MM.1S (cell line): ENCODE measurements around the gene PLEKHM3.

ENCODE experiments used
- DNase-seq: peaks from one replicate; pipeline ENCODE4 v3.0.0-alpha.2; 2015
- H2AFZ ChIP-seq: fragments of 300-600 bp; sonication (generic); 2 replicates; pipeline ENCODE4 v1.6.0; 2016; ENCODE audit warnings: antibody characterized with exemption, low read length
- H3F3A ChIP-seq: fragments of 300-600 bp; sonication (generic); 2 replicates; pipeline ENCODE4 v1.6.1; 2016; ENCODE audit warnings: mild to moderate bottlenecking, antibody characterized with exemption, low read length, moderate library complexity, mixed read lengths; ENCODE audit not compliant: insufficient read depth
- H3K27ac ChIP-seq: fragments of 300-600 bp; sonication (generic); 2 replicates; pipeline ENCODE4 v1.5.1; 2016; ENCODE audit warnings: mild to moderate bottlenecking, low read length
- H3K27me3 ChIP-seq: fragments of 300-600 bp; sonication (generic); replicated peaks from 2 replicates; pipeline ENCODE4 v1.6.0; 2016; ENCODE audit warnings: low read length; ENCODE audit not compliant: insufficient read depth
- H3K36me3 ChIP-seq: fragments of 300-600 bp; sonication (generic); replicated peaks from 2 replicates; pipeline ENCODE4 v1.6.1; 2016; ENCODE audit warnings: mild to moderate bottlenecking, low read length, mixed read lengths; ENCODE audit not compliant: insufficient read depth
- H3K4me1 ChIP-seq: fragments of 300-600 bp; sonication (generic); 2 replicates; pipeline ENCODE4 v1.6.1; 2016; ENCODE audit warnings: low read length, mixed read lengths
- H3K4me2 ChIP-seq: fragments of 300-600 bp; sonication (generic); 2 replicates; pipeline ENCODE4 v1.6.0; 2016; ENCODE audit warnings: low read depth, low read length
- H3K4me3 ChIP-seq: fragments of 300-600 bp; sonication (generic); 2 replicates; pipeline ENCODE4 v1.5.1; 2016; ENCODE audit warnings: low read length, mixed read lengths
- H3K79me2 ChIP-seq: fragments of 300-600 bp; sonication (generic); 2 replicates; pipeline ENCODE4 v1.6.1; 2016; ENCODE audit warnings: mixed run types, low read length, mixed read lengths
- H3K9ac ChIP-seq: fragments of 300-600 bp; sonication (generic); 2 replicates; pipeline ENCODE4 v1.6.1; 2016; ENCODE audit warnings: low read length, mixed read lengths
- H3K9me2 ChIP-seq: fragments of 300-600 bp; sonication (generic); replicated peaks from 2 replicates; pipeline ENCODE4 v1.6.1; 2016; ENCODE audit warnings: mild to moderate bottlenecking, low read length, mixed read lengths; ENCODE audit not compliant: insufficient read depth
- H3K9me3 ChIP-seq: fragments of 300-600 bp; sonication (generic); replicated peaks from 2 replicates; pipeline ENCODE4 v1.6.1; 2016; ENCODE audit warnings: mild to moderate bottlenecking, low read length, mixed read lengths; ENCODE audit not compliant: insufficient read depth
- H4K20me1 ChIP-seq: fragments of 300-600 bp; sonication (generic); 2 replicates; pipeline ENCODE4 v1.6.1; 2016; ENCODE audit warnings: mild to moderate bottlenecking, low read length, moderate library complexity, mixed read lengths; ENCODE audit not compliant: insufficient read depth
- EZH2 ChIP-seq: fragments of 300-600 bp; sonication (generic); optimal IDR thresholded peaks from 2 replicates; pipeline ENCODE3; 2017; ENCODE audit warnings: low read depth, mild to moderate bottlenecking, antibody characterized with exemption, low read length, mixed read lengths
- EZH2phosphoT487 ChIP-seq: fragments of 300-600 bp; sonication (generic); IDR thresholded peaks from 2 replicates; pipeline ENCODE4 v1.6.1; 2018; ENCODE audit warnings: antibody characterized with exemption, low read length
- TF ChIP-seq, protein P1 (sequence below): fragments of 300-600 bp; sonication (generic); IDR thresholded peaks from 2 replicates; pipeline ENCODE4 v1.5.1; 2016; ENCODE audit warnings: antibody characterized with exemption, low read length, mixed read lengths

The PLEKHM3 gene

DNA sequence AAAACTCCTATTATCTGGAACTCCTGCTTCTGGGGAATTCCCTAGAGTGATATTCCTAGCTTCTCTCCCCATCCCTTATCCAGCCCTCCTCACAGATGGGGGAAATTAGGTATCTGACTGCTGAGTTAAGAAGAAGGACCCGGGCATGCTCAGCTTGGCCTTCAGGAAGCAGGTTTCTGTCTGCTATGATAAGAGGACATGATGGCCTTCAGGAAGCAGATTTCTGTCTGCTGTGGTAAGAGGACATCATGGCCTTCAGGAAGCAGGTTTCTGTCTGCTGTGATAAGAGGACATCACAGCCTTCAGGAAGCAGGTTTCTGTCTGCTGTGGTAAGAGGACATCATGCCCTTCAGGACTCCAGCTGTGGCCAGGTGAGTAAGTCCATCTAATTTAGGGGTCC lies 65.2 kb downstream of the PLEKHM3 start:
- H3K27me3 ChIP-seq = no peaks in the 10 kb centered on the region
- no peak overlapping the region for H3K4me3 ChIP-seq
- DNase-seq = no peak
- no peaks in the 10 kb centered on the region for H3K9me3 ChIP-seq
- no peak overlapping the region for H3K9ac ChIP-seq
- no peaks in the 10 kb centered on the region for H3F3A ChIP-seq
- TF ChIP-seq EZH2 = no peak
- no peak for TF ChIP-seq EZH2phosphoT487
- TF ChIP-seq, protein P1, sequence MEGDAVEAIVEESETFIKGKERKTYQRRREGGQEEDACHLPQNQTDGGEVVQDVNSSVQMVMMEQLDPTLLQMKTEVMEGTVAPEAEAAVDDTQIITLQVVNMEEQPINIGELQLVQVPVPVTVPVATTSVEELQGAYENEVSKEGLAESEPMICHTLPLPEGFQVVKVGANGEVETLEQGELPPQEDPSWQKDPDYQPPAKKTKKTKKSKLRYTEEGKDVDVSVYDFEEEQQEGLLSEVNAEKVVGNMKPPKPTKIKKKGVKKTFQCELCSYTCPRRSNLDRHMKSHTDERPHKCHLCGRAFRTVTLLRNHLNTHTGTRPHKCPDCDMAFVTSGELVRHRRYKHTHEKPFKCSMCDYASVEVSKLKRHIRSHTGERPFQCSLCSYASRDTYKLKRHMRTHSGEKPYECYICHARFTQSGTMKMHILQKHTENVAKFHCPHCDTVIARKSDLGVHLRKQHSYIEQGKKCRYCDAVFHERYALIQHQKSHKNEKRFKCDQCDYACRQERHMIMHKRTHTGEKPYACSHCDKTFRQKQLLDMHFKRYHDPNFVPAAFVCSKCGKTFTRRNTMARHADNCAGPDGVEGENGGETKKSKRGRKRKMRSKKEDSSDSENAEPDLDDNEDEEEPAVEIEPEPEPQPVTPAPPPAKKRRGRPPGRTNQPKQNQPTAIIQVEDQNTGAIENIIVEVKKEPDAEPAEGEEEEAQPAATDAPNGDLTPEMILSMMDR = no peak
- no peak overlapping the region for H2AFZ ChIP-seq
- no peaks in the 10 kb centered on the region for H3K36me3 ChIP-seq
- H3K79me2 ChIP-seq = no peaks in the 10 kb centered on the region
- no peak overlapping the region for H3K27ac ChIP-seq
- no peaks in the 10 kb centered on the region for H3K9me2 ChIP-seq
- no peaks in the 10 kb centered on the region for H3K4me1 ChIP-seq
- no peaks in the 10 kb centered on the region for H4K20me1 ChIP-seq
- no peak overlapping the region for H3K4me2 ChIP-seq

DNA sequence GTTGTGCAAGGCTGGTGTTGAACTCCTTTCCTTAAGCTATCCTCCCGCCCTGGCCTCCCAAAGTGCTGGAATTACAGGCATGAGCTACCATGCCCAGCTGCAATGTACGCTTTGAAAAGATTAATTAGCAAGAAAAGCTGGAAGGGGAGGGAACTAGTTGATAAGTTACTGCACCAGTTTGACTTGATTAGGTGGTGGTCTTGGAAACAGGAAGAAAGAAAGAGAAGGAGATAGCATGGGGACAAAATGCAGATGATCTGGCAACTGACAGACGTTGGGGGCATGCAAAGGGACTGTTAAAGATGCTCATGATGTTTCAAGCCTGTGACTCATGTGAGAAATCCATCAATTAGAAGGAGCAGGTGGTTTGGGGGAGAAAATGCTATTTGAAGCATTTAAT lies 68.6 kb downstream of the PLEKHM3 start:
- DNase-seq = no peak

DNA sequence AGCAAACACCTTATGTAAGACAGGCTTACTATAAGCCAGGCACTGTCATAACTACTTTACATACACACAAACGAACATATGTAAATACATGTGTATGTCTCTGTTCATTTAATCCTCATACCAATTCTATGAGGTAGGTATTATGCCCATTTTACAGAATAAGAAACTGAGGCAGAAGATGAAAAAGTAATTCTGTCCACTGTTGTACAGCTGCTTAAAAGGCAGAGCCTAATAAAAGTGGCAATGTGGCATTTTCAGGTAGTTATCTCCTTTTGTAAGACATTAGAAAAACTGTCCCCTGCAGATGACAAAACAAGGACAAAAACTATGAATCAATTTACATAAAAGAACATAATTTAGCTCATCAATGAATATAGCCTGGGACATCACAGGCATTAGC lies 69.9 kb downstream of the PLEKHM3 start:
- Histone ChIP-seq H3K79me2 (no peaks in the 10 kb centered on the region), H3K9me2 (no peaks in the 10 kb centered on the region)
- DNase-seq = no peak

More for the DNA sequence above, 68.6 kb downstream of the PLEKHM3 start:
- Histone ChIP-seq H4K20me1 (no peaks in the 10 kb centered on the region), H3K36me3 (no peaks in the 10 kb centered on the region), H3K4me1 (peaks cover 11% of the 10 kb centered on the region), H2AFZ (no peak overlapping the region), H3K9ac (no peak overlapping the region), H3K9me3 (no peaks in the 10 kb centered on the region), H3K27ac (no peak overlapping the region), H3K9me2 (no peaks in the 10 kb centered on the region), H3K27me3 (no peaks in the 10 kb centered on the region), H3F3A (no peaks in the 10 kb centered on the region), H3K79me2 (no peaks in the 10 kb centered on the region), H3K4me2 (no peak overlapping the region), H3K4me3 (no peak overlapping the region)
- TF ChIP-seq, protein P1 = no peak
- TF ChIP-seq EZH2 (no peak), EZH2phosphoT487 (no peak)

More for the DNA sequence above, 69.9 kb downstream of the PLEKHM3 start:
- Histone ChIP-seq H3K4me3 (no peak overlapping the region), H3K27ac (no peak overlapping the region), H2AFZ (no peak overlapping the region), H3K4me1 (peaks cover 16% of the 10 kb centered on the region), H3K27me3 (no peaks in the 10 kb centered on the region), H3F3A (no peaks in the 10 kb centered on the region), H4K20me1 (no peaks in the 10 kb centered on the region), H3K36me3 (no peaks in the 10 kb centered on the region), H3K4me2 (no peak overlapping the region), H3K9ac (no peak overlapping the region), H3K9me3 (no peaks in the 10 kb centered on the region)
- TF ChIP-seq, protein P1 = no peak
- TF ChIP-seq EZH2 (no peak), EZH2phosphoT487 (no peak)
